ENCODE results near the gene DOCK1.

The DOCK1 gene

DNA sequence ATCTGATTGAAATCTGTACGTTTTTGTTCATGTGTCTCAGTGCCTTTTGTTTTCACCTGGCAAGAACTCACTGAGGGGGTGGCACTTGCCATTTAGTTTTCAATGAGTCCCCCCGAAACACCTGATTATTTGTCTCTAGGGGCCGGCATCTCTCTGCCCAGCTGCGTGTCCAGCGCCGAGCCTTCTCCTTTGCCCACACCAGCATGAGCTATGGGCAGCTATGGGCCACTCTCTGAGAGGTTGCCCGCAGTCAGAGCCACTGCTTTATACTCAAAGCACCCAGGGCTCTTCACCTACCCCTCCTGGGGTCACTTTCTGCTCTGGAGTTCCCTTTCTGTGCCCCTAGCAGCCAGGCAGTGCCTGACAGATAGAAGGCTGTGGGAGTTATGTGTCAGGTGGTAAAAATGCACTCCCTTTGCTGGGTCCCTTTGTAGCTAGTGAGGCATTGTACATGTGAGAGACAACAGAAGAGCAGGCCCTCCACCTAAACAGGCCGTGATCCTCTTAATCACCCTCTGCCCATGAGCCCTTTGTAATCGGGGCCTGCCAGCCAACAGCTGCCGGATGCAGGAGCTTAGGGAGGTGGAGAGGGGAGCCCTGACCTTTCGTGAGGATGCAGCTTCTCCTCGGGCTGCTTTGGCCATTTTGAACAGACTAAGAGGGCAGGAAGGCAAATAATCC lies 510.8 kb downstream of the DOCK1 start:
- Histone ChIP-seq H3K9me3 (ENCODE audit: control insufficient read depth, low read depth, low read length) (no peaks in the 10 kb centered on the region), H3K36me3 (ENCODE audit: control insufficient read depth, low read depth, low read length) (peaks cover 3% of the 10 kb centered on the region), H3K4me1 (ENCODE audit: control insufficient read depth, low read depth, low read length) (no peaks in the 10 kb centered on the region), H3K4me3 (ENCODE audit: low read length) (no peak overlapping the region), H3K27ac (ENCODE audit: low read length) (no peak overlapping the region), H3K9ac (ENCODE audit: low read length) (no peak overlapping the region), H3K27me3 (ENCODE audit: control insufficient read depth, insufficient read depth, low read length) (no peaks in the 10 kb centered on the region)

DNA sequence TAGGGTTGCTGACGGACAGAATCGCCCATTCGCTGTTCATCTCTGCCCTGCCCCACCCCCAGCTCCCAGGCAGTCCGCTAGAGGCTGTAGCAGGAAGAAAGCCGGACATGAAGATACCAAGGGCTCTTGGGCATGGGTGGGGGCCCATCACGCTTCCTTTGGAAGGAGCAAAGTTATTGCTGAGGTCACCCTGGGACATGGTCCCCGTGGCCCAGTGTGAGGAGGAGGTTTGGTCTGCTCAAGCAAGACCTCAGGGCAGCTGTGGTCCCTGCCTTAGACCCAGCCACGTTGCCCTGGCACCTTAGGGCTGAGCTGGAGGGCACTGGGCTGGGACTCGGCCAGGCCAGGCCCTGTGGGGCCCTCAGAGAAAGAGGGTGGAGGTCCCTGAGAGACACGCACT lies 511.8 kb downstream of the DOCK1 start:
- H3K9me3 ChIP-seq (ENCODE audit: control insufficient read depth, low read depth, low read length), result no peaks in the 10 kb centered on the region
- no peak overlapping the region for H3K9ac ChIP-seq (ENCODE audit: low read length)
- H3K4me1 ChIP-seq (ENCODE audit: control insufficient read depth, low read depth, low read length), result no peaks in the 10 kb centered on the region
- H3K36me3 ChIP-seq (ENCODE audit: control insufficient read depth, low read depth, low read length), result no peaks in the 10 kb centered on the region
- no peaks in the 10 kb centered on the region for H3K27me3 ChIP-seq (ENCODE audit: control insufficient read depth, insufficient read depth, low read length)
- no peak overlapping the region for H3K27ac ChIP-seq (ENCODE audit: low read length)
- H3K4me3 ChIP-seq (ENCODE audit: low read length), result no peak overlapping the region

DNA sequence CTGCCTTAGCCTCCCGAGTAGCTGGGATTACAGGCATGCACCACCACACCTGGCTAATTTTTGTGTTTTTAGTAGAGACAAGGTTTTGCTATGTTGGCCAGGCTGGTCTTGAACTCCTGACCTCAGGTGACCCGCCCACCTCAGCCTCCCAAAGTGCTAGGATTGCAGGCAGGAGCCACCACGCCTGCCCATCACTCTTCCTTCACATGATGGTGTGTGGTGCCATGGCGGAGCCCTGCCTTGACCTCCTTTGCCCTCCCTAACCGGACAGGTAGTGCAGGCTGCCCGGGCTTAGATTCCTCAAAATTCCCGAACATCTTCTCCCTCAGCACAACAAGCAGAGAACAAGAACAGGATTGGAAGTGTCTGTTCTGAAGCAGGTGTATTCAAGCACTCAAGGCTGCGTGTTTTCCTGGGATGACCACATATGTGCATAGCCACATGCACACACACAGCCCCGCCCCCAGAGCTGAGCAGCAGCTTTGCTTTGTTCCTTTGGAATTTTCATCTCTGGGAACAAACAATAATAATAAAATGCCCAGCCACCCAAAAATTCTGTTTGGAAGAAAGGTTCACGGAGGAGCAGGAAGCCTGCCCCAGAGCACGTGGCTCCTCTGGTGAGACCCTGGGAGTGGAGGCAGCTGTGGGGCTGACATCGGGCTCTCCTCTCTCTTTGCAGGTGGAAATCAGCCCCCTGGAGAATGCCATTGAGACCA lies 512.6 kb downstream of the DOCK1 start:
- Histone ChIP-seq H3K4me1 (ENCODE audit: control insufficient read depth, low read depth, low read length) (no peaks in the 10 kb centered on the region), H3K27me3 (ENCODE audit: control insufficient read depth, insufficient read depth, low read length) (no peaks in the 10 kb centered on the region), H3K9me3 (ENCODE audit: control insufficient read depth, low read depth, low read length) (no peaks in the 10 kb centered on the region), H3K27ac (ENCODE audit: low read length) (no peak overlapping the region), H3K36me3 (ENCODE audit: control insufficient read depth, low read depth, low read length) (no peaks in the 10 kb centered on the region), H3K9ac (ENCODE audit: low read length) (no peak overlapping the region), H3K4me3 (ENCODE audit: low read length) (no peak overlapping the region)

DNA sequence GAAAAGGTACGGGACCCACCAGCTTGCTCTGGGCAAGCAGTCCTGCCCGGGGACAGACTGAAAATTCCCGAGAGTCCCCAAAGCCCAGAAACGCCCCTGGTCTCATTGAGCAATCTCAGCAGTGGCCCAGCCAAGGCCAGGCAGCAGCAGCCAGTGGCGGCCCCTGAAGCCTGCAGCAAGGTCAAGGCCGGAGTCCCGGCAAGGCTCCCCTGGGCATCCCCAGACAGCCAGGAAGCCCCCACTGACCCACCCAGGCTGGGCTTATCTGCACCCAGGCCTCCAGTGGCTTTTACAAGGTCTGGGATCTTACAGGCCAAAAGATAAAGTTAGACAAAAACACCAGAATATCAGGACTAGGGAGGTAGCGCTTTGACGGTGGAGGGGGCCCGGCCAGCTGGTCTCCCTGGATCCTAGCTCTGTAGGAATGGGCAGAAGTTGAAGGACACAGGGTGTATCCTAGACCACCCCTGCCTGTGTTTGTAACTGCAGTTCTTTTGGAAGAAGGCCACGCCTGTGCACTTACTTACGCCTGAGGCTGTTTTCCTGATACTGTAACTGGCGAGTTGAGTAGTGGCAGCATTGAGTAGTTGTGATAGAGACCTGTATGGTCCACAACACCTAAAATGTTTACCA lies 513.4 kb downstream of the DOCK1 start:
- Histone ChIP-seq H3K36me3 (ENCODE audit: control insufficient read depth, low read depth, low read length) (no peaks in the 10 kb centered on the region), H3K27me3 (ENCODE audit: control insufficient read depth, insufficient read depth, low read length) (no peaks in the 10 kb centered on the region), H3K9me3 (ENCODE audit: control insufficient read depth, low read depth, low read length) (no peaks in the 10 kb centered on the region), H3K27ac (ENCODE audit: low read length) (no peak overlapping the region), H3K4me3 (ENCODE audit: low read length) (no peak overlapping the region), H3K9ac (ENCODE audit: low read length) (no peak overlapping the region), H3K4me1 (ENCODE audit: control insufficient read depth, low read depth, low read length) (no peaks in the 10 kb centered on the region)

DNA sequence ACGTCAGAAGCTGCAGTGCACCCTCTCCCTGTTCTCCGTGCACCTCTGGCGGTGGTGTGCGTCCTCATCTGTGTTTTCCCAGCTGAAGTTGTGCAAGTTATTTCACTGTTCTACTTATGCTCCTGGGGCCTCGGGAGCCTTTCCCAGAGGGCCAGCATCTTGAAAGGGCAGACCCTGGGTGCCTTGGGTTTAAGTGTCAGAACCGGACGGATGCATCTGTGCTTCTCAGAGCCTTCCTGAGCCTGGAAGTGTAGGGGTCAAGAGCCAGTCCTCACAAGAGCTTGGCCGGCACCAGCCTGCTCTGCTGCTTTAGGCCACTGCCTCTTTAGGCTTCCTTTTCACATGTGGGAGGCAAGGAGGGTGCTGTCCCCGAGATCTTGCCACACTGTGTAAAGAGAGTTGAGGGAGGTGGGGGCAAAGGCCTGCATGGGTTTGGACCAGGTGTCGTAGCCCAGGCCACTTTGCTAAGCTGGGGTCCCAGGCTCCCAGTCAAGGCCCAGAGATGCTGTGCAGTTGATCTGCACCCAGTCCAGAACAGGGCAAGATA lies 515.0 kb downstream of the DOCK1 start:
- H3K36me3 ChIP-seq (ENCODE audit: control insufficient read depth, low read depth, low read length), result no peaks in the 10 kb centered on the region
- no peak overlapping the region for H3K9ac ChIP-seq (ENCODE audit: low read length)
- no peaks in the 10 kb centered on the region for H3K9me3 ChIP-seq (ENCODE audit: control insufficient read depth, low read depth, low read length)
- no peaks in the 10 kb centered on the region for H3K27me3 ChIP-seq (ENCODE audit: control insufficient read depth, insufficient read depth, low read length)
- H3K4me3 ChIP-seq (ENCODE audit: low read length), result no peak overlapping the region
- H3K27ac ChIP-seq (ENCODE audit: low read length), result no peak overlapping the region
- H3K4me1 ChIP-seq (ENCODE audit: control insufficient read depth, low read depth, low read length), result no peaks in the 10 kb centered on the region

DNA sequence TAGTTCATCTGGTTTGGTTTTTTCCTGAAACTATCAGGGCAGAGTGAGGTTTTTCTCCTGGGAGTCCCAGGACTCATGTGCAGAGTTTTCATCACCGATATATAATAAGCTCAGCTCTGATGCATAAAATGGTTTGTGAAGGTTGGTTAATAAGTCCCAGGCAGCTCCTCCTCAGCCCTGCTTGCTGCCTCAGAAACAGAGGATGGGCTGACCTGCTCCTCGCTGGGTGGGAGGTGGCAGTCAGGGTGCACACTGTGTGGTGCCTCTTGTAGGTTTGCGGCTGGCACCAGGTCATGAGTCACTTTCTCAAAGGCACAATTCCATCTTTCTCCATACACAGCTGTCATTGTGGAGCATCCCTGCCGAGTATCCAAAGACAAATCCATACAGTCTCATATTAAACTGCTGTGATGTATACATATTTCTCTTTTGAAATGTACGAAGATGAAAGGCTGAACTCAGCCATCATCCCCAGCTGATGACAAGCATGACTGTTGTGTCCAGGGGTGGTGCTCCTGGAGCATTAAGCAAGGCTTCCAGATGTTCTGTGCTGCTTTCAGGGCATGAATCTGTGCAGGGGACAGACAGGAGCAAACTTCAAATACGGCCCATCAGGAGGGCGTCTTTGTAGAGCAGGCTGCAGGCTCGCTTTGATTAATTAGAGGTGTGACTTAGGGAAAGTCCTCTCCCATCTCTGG lies 518.1 kb downstream of the DOCK1 start:
- Histone ChIP-seq H3K27ac (ENCODE audit: low read length) (no peak overlapping the region), H3K9ac (ENCODE audit: low read length) (no peak overlapping the region), H3K36me3 (ENCODE audit: control insufficient read depth, low read depth, low read length) (peaks cover 12% of the 10 kb centered on the region), H3K4me3 (ENCODE audit: low read length) (no peak overlapping the region), H3K27me3 (ENCODE audit: control insufficient read depth, insufficient read depth, low read length) (no peaks in the 10 kb centered on the region), H3K9me3 (ENCODE audit: control insufficient read depth, low read depth, low read length) (no peaks in the 10 kb centered on the region), H3K4me1 (ENCODE audit: control insufficient read depth, low read depth, low read length) (no peaks in the 10 kb centered on the region)

DNA sequence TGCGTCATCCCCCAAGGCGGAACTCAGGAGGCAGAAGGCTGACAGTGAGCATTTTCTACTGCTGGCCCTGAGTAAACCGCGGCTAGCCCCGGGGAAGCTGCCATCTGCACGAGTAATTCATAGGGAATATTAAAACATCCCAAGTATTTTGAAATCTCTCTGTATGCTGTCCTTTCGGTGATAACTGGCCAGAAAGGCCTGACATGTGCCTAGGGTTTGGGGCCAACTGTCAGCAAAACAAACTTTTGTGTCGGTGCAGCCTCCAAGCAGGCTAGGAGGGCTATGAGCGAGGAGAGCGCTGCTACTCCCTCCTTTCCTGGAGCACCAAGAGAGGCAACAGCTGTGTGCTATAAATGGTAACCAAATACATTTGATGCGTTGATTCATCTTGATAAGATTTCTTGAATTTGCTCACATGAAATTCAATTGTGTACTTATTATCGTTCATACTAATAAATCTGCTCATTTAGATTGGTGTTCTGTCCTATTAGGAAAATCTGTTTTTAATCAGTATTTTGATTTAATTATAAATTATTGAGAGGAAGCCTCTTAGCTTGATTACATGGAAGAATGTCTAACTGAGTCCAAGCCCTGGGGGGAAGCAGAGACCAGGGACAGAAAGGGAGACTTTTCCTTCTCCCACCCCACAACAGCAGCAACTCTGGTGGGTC lies 519.5 kb downstream of the DOCK1 start:
- Histone ChIP-seq H3K4me1 (ENCODE audit: control insufficient read depth, low read depth, low read length) (no peaks in the 10 kb centered on the region), H3K27me3 (ENCODE audit: control insufficient read depth, insufficient read depth, low read length) (no peaks in the 10 kb centered on the region), H3K27ac (ENCODE audit: low read length) (no peak overlapping the region), H3K9ac (ENCODE audit: low read length) (no peak overlapping the region), H3K9me3 (ENCODE audit: control insufficient read depth, low read depth, low read length) (no peaks in the 10 kb centered on the region), H3K4me3 (ENCODE audit: low read length) (no peak overlapping the region), H3K36me3 (ENCODE audit: control insufficient read depth, low read depth, low read length) (peaks cover 12% of the 10 kb centered on the region)

DNA sequence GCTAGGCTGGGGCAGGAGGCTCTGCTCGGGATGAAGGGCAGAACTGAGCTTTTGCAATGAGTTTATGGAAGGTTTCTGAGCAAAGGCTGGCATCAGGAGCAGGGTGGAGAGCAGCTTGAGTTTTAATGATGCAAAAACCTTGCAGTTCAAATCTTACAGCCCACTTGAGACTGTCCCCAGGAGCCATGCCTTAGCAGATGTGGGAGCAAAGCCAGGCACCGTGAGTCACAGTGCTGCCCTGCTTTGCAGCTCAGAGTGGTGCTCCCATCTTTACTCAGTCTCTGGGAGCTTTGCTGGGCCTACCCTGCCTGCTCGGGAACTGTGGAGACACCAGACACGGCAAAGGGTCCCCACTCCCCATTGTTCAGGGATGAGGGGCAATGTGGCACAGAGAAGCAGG lies 521.5 kb downstream of the DOCK1 start:
- Histone ChIP-seq H3K9ac (ENCODE audit: low read length) (no peak overlapping the region), H3K27ac (ENCODE audit: low read length) (no peak overlapping the region), H3K9me3 (ENCODE audit: control insufficient read depth, low read depth, low read length) (no peaks in the 10 kb centered on the region), H3K4me1 (ENCODE audit: control insufficient read depth, low read depth, low read length) (no peaks in the 10 kb centered on the region), H3K4me3 (ENCODE audit: low read length) (no peak overlapping the region), H3K27me3 (ENCODE audit: control insufficient read depth, insufficient read depth, low read length) (no peaks in the 10 kb centered on the region), H3K36me3 (ENCODE audit: control insufficient read depth, low read depth, low read length) (peaks cover 12% of the 10 kb centered on the region)

DNA sequence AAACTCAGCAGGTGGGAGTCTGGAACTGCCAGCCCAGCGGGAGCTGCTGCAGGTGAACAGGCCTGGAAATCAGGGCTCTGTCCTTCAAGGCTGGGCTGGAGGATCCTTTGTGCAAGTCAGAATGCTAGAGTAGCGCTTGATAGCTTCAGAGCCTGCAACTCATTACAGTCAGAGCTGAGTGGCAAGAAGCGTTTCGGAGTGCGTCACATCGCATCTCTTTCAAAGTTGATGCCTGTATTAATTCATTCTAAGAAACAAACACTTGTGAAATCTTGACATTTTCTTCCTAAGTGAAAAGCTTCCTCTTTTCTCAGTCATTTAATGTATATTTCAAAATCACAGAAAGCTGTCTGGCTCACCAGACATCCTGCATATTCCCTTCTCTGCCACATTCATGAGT lies 522.7 kb downstream of the DOCK1 start:
- peaks cover 12% of the 10 kb centered on the region for H3K36me3 ChIP-seq (ENCODE audit: control insufficient read depth, low read depth, low read length)
- no peak overlapping the region for H3K27ac ChIP-seq (ENCODE audit: low read length)
- no peak overlapping the region for H3K4me3 ChIP-seq (ENCODE audit: low read length)
- H3K9me3 ChIP-seq (ENCODE audit: control insufficient read depth, low read depth, low read length), result no peaks in the 10 kb centered on the region
- H3K9ac ChIP-seq (ENCODE audit: low read length), result no peak overlapping the region
- no peaks in the 10 kb centered on the region for H3K4me1 ChIP-seq (ENCODE audit: control insufficient read depth, low read depth, low read length)
- H3K27me3 ChIP-seq (ENCODE audit: control insufficient read depth, insufficient read depth, low read length), result no peaks in the 10 kb centered on the region

DNA sequence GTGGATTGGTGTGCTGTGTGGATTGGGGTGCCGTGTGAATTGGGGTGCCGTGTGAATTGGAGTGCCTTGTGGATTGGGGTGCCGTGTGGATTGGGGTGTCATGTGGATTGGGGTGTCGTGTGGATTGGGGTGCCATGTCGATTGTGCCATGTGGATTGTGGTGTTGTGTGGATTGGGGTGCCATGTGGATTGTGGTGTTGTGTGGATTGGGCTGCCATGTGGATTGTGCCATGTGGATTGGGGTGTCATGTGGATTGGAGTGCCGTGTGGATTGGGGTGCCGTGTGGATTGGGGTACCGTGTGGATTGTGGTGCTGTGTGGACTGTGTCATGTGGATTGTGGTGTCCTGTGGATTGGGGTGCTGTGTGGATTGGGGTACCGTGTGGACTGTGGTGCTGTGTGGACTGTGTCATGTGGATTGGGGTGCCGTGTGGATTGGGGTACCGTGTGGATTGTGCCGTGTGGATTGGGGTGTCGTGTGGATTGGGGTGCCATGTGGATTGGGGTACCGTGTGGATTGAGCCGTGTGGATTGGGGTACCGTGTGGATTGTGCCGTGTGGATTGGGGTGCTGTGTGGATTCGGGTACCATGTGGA lies 523.3 kb downstream of the DOCK1 start:
- Histone ChIP-seq H3K4me1 (ENCODE audit: control insufficient read depth, low read depth, low read length) (no peaks in the 10 kb centered on the region), H3K27ac (ENCODE audit: low read length) (no peak overlapping the region), H3K4me3 (ENCODE audit: low read length) (no peak overlapping the region), H3K9ac (ENCODE audit: low read length) (no peak overlapping the region), H3K36me3 (ENCODE audit: control insufficient read depth, low read depth, low read length) (peaks cover 12% of the 10 kb centered on the region), H3K27me3 (ENCODE audit: control insufficient read depth, insufficient read depth, low read length) (no peaks in the 10 kb centered on the region), H3K9me3 (ENCODE audit: control insufficient read depth, low read depth, low read length) (no peaks in the 10 kb centered on the region)
